B cell (primary cell): Measurements from ENCODE around the gene RNF167.

Source experiments
- CTCF ChIP-seq: fragments of 200-600 bp; IDR thresholded peaks from one replicate; pipeline ENCODE4 v1.8.0; 2022; ENCODE audit warnings: antibody characterized with exemption, mild to moderate bottlenecking
- EZH2 ChIP-seq: IDR thresholded peaks from 2 replicates; pipeline ENCODE4 v1.6.1; 2012; ENCODE audit warnings: borderline replicate concordance, low read depth, mild to moderate bottlenecking, moderate library complexity, low read length; ENCODE audit not compliant: insufficient read depth, poor library complexity, severe bottlenecking

DNA sequence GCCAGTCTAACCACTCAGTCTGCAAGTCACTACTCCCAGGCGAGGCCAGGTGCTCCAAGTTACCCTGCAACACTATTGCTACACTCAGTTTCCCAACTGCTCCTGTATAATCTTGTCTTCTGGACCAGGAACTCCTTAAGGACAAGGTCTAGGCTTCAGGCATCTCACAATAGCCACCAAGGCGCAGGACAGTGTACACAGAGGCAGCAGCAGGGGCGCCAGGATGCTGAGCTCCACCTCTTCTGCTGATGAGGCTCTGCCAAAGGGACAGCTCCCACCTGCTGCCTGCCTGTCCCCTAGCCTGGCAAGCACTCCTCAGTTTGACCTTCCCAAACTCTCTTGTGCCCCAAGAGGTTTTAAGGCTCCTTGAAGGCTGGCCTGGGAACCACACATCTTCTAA is 3.6 kb upstream of the RNF167 start:
- TF ChIP-seq EZH2 (no peak), CTCF (no peak)
